DMS79 (cell line): ENCODE data around the gene DBF4.
"Not testable (repeated sequence)": the region's sequence is repeated elsewhere in the genome, so short reads cannot be mapped to it uniquely, and the experiment has no call there.

ENCODE experiments used
- DNase-seq: peaks from one replicate; lab custom pipeline; 2025; lab: John Stamatoyannopoulos, UW

Gene DBF4

DNA sequence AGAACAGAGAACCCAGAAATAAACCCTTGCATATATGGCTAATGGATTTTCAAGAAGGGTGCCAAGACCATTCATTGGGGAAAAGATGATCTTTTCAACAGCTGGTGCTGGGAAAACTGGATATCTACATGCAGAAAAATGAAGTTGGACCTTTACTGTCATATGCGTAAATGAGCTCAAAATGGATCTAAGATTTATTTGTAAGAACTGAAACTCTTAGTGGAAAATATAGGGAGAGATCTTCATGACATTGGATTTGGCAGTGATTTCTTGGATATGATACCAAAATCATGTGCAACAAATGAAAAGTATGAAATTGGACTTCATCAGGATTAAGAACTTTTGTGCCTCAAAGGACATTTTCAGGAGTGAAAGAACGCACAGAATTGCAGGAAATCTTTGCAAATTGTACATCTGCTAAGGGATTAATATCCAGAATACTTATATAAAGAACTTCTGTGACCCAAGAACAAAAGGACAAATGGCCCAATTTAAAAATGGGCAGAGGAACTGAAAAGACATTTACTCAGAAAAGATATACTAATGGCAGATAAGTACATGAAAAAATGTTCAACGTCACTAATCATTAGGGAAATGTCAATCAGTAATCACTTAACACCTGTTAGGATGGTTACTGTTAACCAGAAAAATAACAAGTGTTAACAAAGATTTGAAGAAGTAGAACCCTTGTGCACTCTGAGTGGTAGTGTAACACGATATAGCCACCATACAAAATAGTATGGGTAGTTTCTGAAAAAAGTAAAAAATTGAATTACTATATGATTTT lies 6.1 kb downstream of the DBF4 start:
- no peak for DNase-seq

DNA sequence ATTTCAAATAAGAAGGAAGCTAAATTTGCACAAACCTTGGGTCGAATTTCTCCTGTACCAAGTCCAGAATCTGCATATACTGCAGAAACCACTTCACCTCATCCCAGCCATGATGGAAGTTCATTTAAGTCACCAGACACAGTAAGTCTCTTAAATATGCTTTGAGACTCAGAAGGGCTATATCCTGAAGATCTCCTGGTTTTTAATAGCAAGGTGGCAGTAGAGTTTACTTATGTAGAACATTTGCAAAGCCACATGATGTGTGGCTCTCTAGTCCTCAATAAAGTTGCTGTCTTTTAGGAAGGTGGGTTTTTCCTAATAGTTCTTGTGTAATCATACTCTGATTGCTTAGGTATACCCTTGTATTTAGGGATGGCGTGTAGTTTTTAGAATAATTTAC lies 8.7 kb downstream of the DBF4 start:
- DNase-seq = no peak

DNA sequence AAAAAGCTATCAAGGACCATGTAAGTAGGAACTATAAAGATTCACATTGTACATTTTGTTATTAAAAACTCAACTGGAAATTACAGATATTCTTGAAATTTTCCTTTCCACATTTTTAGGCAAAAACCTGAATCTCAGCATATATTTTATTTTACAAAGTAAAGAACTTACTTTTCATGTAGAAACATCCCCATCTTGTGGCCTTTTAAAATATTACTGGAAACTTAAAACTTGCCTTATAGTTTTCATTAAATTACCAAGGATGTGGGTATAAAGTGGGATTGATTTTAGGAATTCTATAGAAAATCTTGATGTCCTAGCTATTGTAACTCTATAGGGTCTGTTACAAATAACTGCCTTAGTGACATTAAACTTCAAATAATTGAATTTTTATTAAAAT lies 10.6 kb downstream of the DBF4 start:
- DNase-seq = no peak

DNA sequence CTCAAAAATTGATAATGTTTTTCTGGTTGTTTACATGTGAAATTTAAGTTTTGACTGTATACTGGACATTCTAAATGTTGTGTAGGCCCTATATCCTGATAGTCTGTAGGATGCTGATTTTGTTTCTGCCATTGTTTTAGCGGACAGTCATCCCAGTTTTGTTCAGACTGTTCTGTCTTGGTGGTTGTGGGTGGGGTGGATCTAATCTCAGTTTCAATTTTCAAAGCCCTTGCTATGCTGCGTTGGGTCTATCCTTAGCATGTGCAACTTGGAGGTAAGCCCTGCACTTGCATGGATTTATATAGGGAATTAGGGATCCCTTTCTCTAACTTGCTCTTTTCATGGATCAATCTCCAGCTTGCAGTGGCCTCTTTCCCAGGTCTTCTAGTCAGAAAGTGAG lies 19.1 kb downstream of the DBF4 start:
- no peak for DNase-seq

DNA sequence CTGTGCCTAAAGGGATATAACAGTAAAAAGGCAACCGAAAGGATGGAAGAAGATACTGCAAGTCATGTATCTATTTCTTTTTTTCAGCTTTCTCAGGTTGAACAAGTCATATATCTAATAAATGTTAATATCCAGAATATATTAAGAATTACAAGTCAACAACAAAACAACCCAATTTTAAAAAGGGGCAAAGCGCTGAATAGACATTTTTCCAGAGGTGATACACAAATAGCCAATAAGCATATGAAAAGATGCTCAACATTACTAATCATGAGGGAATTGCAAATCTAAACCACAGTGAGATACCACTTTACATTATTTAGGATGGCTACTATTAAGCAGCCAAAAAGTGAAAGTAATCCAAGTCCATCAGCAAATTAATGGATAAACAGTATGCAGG lies 23.0 kb downstream of the DBF4 start:
- DNase-seq = no peak

DNA sequence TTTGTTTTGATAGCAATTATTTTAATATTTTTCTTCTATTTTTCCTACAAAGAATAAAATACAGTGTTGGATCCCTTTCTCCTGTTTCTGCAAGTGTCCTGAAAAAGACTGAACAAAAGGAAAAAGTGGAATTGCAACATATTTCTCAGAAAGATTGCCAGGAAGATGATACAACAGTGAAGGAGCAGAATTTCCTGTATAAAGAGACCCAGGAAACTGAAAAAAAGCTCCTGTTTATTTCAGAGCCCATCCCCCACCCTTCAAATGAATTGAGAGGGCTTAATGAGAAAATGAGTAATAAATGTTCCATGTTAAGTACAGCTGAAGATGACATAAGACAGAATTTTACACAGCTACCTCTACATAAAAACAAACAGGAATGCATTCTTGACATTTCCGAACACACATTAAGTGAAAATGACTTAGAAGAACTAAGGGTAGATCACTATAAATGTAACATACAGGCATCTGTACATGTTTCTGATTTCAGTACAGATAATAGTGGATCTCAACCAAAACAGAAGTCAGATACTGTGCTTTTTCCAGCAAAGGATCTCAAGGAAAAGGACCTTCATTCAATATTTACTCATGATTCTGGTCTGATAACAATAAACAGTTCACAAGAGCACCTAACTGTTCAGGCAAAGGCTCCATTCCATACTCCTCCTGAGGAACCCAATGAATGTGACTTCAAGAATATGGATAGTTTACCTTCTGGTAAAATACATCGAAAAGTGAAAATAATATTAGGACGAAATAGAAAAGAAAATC lies 31.0 kb downstream of the DBF4 start:
- not testable (repeated sequence) for DNase-seq

DNA sequence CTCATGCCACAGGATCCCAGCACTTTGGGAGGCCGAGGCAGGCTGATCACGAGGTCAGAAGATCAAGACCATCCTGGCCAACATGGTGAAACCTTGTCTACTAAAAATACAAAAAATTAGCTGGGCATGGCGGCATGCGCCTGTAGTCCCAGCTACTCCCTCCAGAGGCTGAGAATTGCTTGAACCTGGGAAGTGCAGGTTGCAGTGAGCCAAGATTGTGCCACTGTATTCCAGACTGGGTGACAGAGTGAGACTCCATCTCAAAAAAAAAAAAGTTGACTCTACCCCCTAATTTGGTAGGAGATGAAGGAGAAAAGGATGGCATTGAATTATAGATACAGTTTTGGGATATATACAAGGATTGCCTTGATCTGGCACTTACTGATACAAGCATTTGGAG lies 32.5 kb downstream of the DBF4 start:
- DNase-seq = not testable (repeated sequence)

DNA sequence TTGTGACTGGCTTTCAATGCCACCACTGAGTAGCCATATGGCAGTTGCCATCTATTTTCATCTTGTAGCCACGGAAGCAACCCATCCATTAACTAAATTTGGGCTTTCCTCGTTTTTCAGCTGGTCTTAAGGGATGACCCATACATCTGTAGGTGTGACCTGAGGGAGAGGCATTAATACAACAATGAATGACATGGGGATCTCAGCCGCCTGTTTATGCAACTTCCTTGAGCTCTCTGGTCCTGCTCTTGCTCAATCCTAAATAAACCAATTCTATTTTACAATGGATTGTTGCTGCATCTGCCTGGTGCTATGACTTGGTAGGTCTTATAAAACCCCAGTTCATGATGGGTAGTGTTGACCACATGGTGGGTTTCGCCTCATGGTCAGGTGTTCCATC lies 35.8 kb downstream of the DBF4 start:
- DNase-seq = no peak

DNA sequence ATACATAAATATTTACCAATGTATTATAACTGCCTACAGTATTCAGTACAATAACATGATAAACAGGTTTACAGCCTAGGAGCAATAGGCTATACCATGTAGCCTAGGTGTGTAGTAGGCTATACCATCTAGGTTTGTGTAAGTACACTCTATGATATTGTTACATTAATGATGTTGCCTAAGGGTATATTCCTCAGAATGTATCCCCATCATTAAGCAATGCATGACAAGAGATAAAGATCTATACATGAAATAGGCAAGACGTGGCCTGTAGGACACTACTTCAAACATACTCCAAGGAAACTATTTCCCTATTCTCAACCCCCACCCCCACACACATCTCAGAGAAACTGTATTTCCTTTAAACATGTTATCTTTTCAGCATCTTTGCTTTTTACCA lies 42.4 kb downstream of the DBF4 start:
- no peak for DNase-seq

DNA sequence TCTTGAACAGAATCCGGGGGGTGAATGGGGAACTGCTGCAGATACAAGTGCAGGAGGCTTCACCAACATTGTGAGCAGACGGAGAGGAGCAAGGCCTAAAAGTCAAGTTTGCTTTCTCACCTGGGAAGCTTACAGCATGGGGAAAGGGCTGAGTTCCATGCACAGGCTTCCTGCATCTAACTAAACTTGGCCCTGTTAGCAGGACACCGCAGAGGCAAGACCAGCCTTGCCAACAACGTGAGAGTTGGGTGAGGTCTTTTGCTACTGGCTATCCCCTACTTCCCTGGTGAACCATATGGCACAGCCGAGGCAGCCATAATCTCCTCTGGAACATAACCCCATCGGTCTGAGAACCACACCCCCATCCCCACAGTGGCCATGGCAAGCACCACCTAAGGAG lies 43.6 kb downstream of the DBF4 start:
- no peak for DNase-seq

DNA sequence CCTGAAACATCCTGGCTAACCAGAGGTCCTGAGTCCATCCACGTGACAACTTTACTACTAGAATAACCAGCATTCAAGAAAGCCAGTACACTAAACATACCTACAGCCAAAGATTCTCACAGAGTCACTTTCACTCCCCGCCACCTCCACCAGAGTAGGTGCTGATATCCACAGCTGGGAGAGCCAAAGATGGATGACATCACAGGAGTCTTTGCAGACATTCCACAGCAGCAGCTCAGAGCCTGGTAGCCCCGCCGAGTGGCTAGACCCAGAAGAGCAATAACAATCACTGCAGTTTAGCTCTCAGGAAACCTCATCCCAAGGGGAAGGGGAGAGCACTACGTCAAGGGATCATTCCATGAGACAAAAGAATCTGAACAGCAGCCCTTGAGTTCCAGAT lies 44.3 kb downstream of the DBF4 start:
- no peak for DNase-seq

DNA sequence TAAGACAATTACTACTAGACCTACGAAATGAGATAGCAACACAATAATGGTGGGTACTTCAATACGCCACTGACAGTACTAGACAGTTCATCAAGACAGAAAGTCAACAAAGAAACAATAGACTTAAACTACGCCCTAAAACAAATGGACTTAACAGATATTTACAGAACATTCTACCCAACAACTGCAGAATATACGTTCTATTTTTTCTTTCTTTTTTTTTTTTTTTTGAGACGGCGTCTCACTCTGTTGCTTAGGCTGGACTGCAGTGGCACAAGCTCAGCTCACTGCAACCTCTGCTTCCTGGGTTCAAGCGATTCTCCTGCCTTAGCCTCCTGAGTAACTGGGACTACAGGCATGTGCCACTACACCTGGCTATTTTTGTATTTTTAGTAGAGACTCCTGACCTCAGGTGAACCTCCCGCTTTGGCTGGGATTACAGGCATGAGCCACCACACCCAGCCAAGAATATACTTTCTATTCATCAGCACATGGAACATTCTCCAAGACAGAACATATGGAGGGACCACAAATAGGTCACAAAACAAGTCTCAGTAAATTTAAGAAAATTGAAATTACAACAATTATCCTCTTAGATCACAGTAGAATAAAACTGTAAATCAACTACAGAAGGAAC lies 46.6 kb downstream of the DBF4 start:
- not testable (repeated sequence) for DNase-seq

DNA sequence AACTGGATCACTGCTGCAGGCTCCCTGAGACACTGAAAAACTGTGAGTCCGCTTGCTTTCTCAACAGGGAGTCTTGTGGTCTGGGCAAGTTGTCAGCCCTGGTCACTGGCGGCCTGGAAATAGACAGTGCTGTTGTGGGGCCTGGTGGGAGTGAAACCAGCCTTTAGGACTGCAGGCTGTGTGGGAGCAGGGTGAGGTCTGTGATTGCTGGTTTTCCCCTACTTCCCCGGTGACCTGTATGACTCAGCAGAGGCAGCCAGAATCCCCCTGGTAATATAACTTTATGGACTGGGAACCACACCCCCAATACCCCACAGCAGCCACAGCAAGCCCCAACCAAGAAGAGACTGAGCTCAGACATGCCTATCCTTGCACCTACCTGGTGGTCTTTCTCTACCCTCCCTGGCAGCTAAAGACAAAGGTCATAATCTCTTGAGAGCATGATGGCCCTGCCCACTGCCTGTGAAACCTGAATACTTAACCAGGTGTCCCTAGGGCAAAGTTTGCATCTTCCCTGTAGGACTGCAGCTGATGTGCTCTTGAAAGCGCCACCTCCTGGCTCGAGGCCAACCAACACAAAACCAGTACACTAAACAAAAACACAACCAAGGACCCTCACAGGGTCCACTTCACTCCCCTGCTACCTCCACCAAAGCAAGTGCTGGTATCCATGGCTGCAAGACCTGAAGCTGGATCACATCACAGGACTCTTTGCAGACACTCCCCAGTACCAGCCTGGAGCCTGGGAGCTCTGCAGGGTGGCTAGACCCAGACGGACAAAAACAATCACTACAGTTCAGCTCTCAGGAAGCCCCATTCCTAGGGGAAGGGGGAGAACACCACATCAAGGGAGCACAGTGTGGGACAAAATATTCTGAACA lies 50.5 kb downstream of the DBF4 start:
- peak; percentile 72 for DNase-seq

DNA sequence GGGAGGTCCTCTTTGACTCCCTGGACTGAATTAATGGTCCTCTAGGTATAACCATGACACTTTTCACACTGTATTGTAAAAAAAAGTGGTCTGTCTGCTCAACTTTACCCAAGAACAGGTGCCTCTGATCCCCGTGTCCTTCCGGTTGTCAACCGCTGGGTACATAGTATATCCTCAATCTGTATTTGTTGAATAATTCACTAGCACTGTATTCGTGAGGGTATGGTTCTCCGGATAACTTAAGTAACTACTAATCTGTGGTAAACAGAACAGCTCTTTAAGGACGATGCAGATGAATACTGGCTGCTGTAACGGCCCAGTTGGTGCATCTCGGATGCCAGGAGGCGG lies 57.3 kb downstream of the DBF4 start:
- DNase-seq = no peak

DNA sequence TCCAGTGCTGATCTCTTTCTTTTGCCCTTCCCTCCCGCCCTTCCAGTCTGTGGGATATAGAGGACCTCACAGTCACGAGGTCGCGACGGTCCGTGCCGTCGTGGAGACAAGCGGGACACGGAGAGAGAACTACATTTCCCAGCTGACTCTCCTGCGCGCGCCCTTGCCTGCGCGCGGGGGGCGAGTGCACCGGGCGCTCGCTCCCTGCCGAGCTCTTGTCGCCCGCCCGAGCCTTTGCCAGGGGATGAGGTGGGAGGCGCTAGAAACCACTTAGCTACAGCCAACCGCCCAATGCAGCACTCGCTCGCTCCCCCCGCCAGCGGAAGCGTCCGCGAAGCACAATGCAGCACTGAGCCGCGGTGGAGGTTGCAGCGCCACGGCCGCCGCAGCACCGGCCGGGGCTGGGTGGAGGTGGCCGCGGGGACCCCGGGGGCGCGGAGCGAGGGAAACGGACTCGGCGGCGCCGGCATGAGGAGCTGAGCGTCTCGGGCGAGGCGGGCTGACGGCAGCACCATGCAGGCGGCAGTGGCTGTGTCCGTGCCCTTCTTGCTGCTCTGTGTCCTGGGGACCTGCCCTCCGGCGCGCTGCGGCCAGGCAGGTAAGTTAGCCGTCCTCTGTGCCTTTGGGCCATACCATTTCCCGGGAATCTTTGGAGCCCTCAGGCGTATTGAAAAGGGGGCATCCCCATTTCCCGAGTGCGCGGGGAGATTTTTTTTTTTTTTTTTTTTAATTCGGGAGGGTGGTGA lies 57.8 kb downstream of the DBF4 start, which contains the start of gene ADAM22:
Gene ADAM22 (plus strand): TSS at position 299 of the 746 bp plus-strand sequence. CDS start 215 bp downstream, at position 514.
- peak; percentile 93 for DNase-seq

DNA sequence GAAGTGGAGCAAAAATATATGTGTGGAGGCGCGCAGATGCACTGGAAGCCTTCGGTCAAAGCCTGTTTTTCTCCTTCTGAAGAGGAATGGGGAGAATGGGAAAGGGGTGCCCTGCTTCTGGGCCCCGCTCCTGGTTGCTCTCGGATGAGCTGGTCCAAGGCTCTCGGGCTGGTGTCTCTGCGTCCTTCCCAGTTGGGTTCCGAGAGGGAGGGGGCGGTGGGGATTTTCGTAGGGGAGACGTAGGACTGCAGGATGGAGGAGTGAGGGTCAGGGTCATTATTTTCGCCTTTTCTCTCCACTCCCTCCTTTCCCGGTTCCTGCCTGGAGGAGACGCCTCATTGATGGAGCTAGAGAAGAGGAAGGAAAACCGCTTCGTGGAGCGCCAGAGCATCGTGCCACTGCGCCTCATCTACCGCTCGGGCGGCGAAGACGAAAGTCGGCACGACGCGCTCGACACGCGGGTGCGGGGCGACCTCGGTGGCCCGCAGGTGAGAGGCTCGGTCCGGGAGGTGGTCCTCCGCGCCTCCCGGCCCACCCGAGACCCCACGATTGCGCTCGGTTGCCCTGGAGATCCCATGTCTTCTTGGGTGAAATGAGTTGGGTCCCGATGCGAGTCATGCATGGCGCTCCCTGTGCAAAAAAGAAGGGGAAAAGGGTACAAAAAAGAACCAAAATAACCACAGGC lies 58.5 kb downstream of the DBF4 start:
- DNase-seq = no peak

DNA sequence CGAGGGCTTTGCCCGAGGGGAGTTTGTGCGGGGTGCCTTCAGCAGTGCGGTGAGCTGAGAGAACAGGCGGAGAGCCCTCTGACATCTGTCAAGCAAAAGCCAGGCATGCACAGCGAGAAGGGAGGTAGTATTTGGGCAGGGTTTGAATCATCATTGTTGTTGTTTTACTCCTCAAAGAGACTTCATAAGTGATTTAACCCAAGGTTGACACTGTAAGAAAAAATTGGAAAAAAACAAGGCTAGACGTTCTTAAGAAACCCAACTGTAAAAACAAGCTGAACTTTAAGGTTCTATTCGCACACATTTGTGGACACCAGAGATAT lies 59.1 kb downstream of the DBF4 start:
- DNase-seq = no peak

DNA sequence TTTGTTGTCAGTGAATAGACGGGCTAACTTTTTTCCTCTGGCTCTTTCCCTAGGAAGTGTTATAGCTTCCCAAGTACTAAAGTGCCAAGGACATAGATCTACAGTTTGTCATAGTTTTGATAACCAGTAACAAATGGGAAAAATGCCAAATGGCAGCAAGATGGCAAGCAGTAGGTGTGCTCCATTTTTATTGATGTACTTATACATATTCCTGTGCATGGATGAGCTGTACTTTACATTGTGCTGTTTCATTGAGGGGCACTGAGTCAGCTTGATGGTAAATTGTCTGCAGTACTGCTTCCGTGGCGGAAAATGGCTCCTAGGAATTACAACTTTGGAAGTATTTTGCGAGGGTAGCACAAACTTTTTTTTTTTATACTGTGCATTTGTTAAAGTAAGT lies 64.8 kb downstream of the DBF4 start:
- DNase-seq = no peak

DNA sequence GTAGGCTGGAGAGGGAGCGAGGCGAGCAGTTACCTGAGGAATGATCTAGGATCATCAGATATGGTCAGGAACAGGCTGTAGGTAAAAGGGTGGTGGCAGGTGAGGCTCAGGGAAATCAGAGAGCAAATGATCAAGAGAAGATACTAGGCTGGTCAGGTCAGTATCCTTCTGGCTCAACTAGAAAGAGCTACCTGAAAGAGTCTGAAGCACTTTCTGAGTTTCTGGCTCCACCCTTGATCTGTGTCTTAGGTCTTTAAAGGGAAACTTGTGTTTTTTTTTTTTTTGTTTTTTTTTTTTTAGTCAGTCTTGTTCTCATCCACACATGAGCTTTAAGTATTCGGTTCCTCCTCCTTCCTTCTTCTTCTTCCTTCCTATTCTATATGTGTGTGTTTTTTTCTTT lies 68.3 kb downstream of the DBF4 start:
- DNase-seq = no peak

DNA sequence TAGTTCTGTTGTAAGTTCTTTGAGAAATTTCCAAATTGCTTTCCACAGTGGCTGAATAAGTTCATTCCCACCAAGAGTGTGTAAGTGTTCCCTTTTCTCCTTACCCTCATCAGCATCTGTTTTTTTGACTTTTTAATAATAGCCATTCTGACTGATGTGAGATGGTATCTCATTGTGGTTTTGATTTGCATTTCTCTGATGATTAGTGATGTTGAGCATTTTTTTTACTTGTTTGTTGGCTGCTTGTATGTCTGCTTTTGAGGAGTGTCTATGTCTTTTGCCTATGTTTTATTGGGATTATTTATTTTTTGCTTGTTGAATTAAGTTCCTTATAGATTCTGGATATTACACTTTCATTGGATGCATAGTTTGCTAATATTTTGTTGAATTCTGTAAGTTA lies 69.6 kb downstream of the DBF4 start:
- not testable (repeated sequence) for DNase-seq

DNA sequence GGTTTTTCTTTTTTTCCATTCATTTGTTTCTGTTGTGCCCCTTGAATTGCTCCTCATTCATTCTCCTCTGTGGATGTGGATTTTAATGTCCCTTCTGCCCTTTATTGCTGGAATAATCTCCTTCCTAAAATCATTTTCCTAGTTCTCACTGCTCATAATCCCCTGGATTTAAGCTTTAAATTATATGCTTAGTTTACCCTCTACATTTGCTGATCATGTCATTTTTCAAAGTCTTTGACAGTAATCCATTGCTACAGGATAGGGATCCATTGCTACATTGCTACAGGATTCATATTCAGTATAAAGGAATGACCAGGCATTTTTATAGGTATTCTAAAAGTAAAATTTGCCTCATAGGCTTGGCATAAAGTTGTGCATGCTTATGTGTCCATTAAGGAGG lies 72.1 kb downstream of the DBF4 start:
- DNase-seq = no peak
